ENCODE results near the gene GALNT2. TPM values are rescaled to one million over a fixed set of nuclear protein-coding genes. Genes with fewer than 3 reads are reported as not detected.

The GALNT2 gene
- polyA plus RNA-seq, 2 donors, result 11.2 to 15.3 TPM

- WGBS, 2 donors, result 75 to 91% methylated on average over 4 of the region's 4 CpGs
- Histone ChIP-seq H3K36me3 (ENCODE audit: control insufficient read depth in 2 of 2, insufficient read depth in 2 of 2, low read length in 1 of 2) (peaks cover 0 to 2% of the 10 kb centered on the region in 2 donors), H3K27ac (ENCODE audit: low read depth in 2 of 2, low read length in 1 of 2) (no peak overlapping the region), H3K4me1 (ENCODE audit: control insufficient read depth in 2 of 2, insufficient read depth in 2 of 2, low read length in 1 of 2) (peaks cover 9 to 13% of the 10 kb centered on the region in 2 donors), H3K9me3 (ENCODE audit: control insufficient read depth in 2 of 2, insufficient read depth in 1 of 2, low read depth in 1 of 2, low read length in 1 of 2) (no peaks in the 10 kb centered on the region), H3K4me3 (ENCODE audit: low read depth in 1 of 2, low read length in 2 of 2) (no peak overlapping the region), H3K27me3 (ENCODE audit: control insufficient read depth in 1 of 2, insufficient read depth in 2 of 2, low read length in 2 of 2) (no peaks in the 10 kb centered on the region)
Measured at GRCh38 chr1:230113235-230113592, 46.2 kb downstream of the GALNT2 start.

GRCh38 chr1:230113593-230114236, 46.7 kb downstream of the GALNT2 start:
- peak overlapping the region in 1 of 2 donors; percentile 15 for H3K27ac ChIP-seq (ENCODE audit: low read depth in 2 of 2, low read length in 1 of 2)
- H3K27me3 ChIP-seq (ENCODE audit: control insufficient read depth in 1 of 2, insufficient read depth in 2 of 2, low read length in 2 of 2), result no peaks in the 10 kb centered on the region
- peaks cover 0 to 2% of the 10 kb centered on the region in 2 donors for H3K36me3 ChIP-seq (ENCODE audit: control insufficient read depth in 2 of 2, insufficient read depth in 2 of 2, low read length in 1 of 2)
- H3K9me3 ChIP-seq (ENCODE audit: control insufficient read depth in 2 of 2, insufficient read depth in 1 of 2, low read depth in 1 of 2, low read length in 1 of 2), result no peaks in the 10 kb centered on the region
- H3K4me1 ChIP-seq (ENCODE audit: control insufficient read depth in 2 of 2, insufficient read depth in 2 of 2, low read length in 1 of 2), result peaks cover 4 to 13% of the 10 kb centered on the region in 2 donors
- WGBS, 2 donors, result 70 to 74% methylated on average over 17 of the region's 17 CpGs
- H3K4me3 ChIP-seq (ENCODE audit: low read depth in 1 of 2, low read length in 2 of 2), result no peak overlapping the region

GRCh38 chr1:230114237-230114651, 47.2 kb downstream of the GALNT2 start:
- 84 to 87% methylated on average over 15 of the region's 15 CpGs for WGBS, 2 donors
- Histone ChIP-seq H3K27me3 (ENCODE audit: control insufficient read depth in 1 of 2, insufficient read depth in 2 of 2, low read length in 2 of 2) (no peaks in the 10 kb centered on the region), H3K27ac (ENCODE audit: low read depth in 2 of 2, low read length in 1 of 2) (peak overlapping the region in 1 of 2 donors; percentile 15), H3K9me3 (ENCODE audit: control insufficient read depth in 2 of 2, insufficient read depth in 1 of 2, low read depth in 1 of 2, low read length in 1 of 2) (no peaks in the 10 kb centered on the region), H3K4me1 (ENCODE audit: control insufficient read depth in 2 of 2, insufficient read depth in 2 of 2, low read length in 1 of 2) (peaks cover 4 to 13% of the 10 kb centered on the region in 2 donors), H3K36me3 (ENCODE audit: control insufficient read depth in 2 of 2, insufficient read depth in 2 of 2, low read length in 1 of 2) (peaks cover 0 to 2% of the 10 kb centered on the region in 2 donors), H3K4me3 (ENCODE audit: low read depth in 1 of 2, low read length in 2 of 2) (no peak overlapping the region)

- Histone ChIP-seq H3K27me3 (ENCODE audit: control insufficient read depth in 1 of 2, insufficient read depth in 2 of 2, low read length in 2 of 2) (no peaks in the 10 kb centered on the region), H3K27ac (ENCODE audit: low read depth in 2 of 2, low read length in 1 of 2) (no peak overlapping the region), H3K4me1 (ENCODE audit: control insufficient read depth in 2 of 2, insufficient read depth in 2 of 2, low read length in 1 of 2) (peaks cover 5 to 8% of the 10 kb centered on the region in 2 donors), H3K4me3 (ENCODE audit: low read depth in 1 of 2, low read length in 2 of 2) (no peak overlapping the region), H3K9me3 (ENCODE audit: control insufficient read depth in 2 of 2, insufficient read depth in 1 of 2, low read depth in 1 of 2, low read length in 1 of 2) (no peaks in the 10 kb centered on the region), H3K36me3 (ENCODE audit: control insufficient read depth in 2 of 2, insufficient read depth in 2 of 2, low read length in 1 of 2) (peaks cover 0 to 6% of the 10 kb centered on the region in 2 donors)
- WGBS, 2 donors, result 92 to 97% methylated on average over 6 of the region's 6 CpGs
Measured at GRCh38 chr1:230117694-230118093, 50.7 kb downstream of the GALNT2 start.

DNA sequence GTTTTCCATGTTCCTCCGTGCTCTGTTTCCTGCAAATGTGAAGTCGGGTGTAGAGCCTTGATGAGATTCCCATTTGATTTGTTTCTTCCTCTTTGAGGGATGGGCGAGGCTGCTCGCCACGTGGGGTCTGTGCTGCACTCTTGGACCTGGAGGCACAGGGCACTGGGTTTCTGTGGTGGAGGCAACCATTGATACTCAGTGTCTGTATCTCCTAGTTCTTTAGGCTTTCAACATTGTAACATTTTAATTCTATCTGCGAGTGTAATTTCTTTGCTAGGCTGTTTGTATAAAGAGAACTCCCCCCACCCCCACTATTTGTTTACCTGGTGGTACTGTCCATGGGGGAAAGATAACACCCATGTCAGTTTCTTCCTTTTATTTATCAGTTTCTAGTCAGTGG, 52.3 kb downstream of the GALNT2 start:
- H3K9me3 ChIP-seq (ENCODE audit: control insufficient read depth in 2 of 2, insufficient read depth in 1 of 2, low read depth in 1 of 2, low read length in 1 of 2), result no peaks in the 10 kb centered on the region
- H3K27ac ChIP-seq (ENCODE audit: low read depth in 2 of 2, low read length in 1 of 2), result no peak overlapping the region
- 85 to 91% methylated on average over 6 of the region's 6 CpGs for WGBS, 2 donors
- H3K27me3 ChIP-seq (ENCODE audit: control insufficient read depth in 1 of 2, insufficient read depth in 2 of 2, low read length in 2 of 2), result no peaks in the 10 kb centered on the region
- H3K36me3 ChIP-seq (ENCODE audit: control insufficient read depth in 2 of 2, insufficient read depth in 2 of 2, low read length in 1 of 2), result peaks cover 0 to 3% of the 10 kb centered on the region in 2 donors
- H3K4me3 ChIP-seq (ENCODE audit: low read depth in 1 of 2, low read length in 2 of 2), result no peak overlapping the region
- peaks cover 0 to 3% of the 10 kb centered on the region in 2 donors for H3K4me1 ChIP-seq (ENCODE audit: control insufficient read depth in 2 of 2, insufficient read depth in 2 of 2, low read length in 1 of 2)

- Histone ChIP-seq H3K4me1 (ENCODE audit: control insufficient read depth in 2 of 2, insufficient read depth in 2 of 2, low read length in 1 of 2) (peaks cover 0 to 3% of the 10 kb centered on the region in 2 donors), H3K4me3 (ENCODE audit: low read depth in 1 of 2, low read length in 2 of 2) (no peak overlapping the region), H3K9me3 (ENCODE audit: control insufficient read depth in 2 of 2, insufficient read depth in 1 of 2, low read depth in 1 of 2, low read length in 1 of 2) (no peaks in the 10 kb centered on the region), H3K36me3 (ENCODE audit: control insufficient read depth in 2 of 2, insufficient read depth in 2 of 2, low read length in 1 of 2) (peaks cover 0 to 3% of the 10 kb centered on the region in 2 donors), H3K27ac (ENCODE audit: low read depth in 2 of 2, low read length in 1 of 2) (no peak overlapping the region), H3K27me3 (ENCODE audit: control insufficient read depth in 1 of 2, insufficient read depth in 2 of 2, low read length in 2 of 2) (no peaks in the 10 kb centered on the region)
- 83 to 88% methylated on average over 14 of the region's 14 CpGs for WGBS, 2 donors
Measured at GRCh38 chr1:230120289-230120920, 53.4 kb downstream of the GALNT2 start.

DNA sequence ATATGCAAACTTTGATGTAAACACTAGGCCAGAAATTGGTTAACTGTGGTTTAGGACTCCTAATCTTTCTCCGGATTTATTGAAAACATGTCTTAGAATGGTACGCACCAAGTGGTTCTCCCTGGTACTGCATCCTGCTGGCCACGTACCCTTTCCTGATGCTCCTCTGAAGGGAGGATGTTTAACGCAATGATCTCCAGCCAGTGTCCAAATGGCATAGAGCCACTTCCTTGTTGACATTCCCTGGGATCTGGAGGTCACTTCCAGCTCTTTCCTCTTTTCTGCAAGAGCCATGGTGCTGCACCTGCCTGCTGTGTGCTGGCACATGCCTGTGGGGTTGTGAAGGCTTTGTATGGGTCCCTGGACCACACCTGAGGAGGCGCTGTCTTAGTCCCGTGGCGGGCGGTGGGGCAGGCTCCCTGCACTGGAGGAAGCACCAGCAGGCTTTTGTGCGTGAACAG, 53.9 kb downstream of the GALNT2 start:
- Histone ChIP-seq H3K4me1 (ENCODE audit: control insufficient read depth in 2 of 2, insufficient read depth in 2 of 2, low read length in 1 of 2) (peaks cover 2 to 5% of the 10 kb centered on the region in 2 donors), H3K36me3 (ENCODE audit: control insufficient read depth in 2 of 2, insufficient read depth in 2 of 2, low read length in 1 of 2) (peaks cover 0 to 3% of the 10 kb centered on the region in 2 donors), H3K9me3 (ENCODE audit: control insufficient read depth in 2 of 2, insufficient read depth in 1 of 2, low read depth in 1 of 2, low read length in 1 of 2) (no peaks in the 10 kb centered on the region), H3K27ac (ENCODE audit: low read depth in 2 of 2, low read length in 1 of 2) (no peak overlapping the region), H3K4me3 (ENCODE audit: low read depth in 1 of 2, low read length in 2 of 2) (no peak overlapping the region), H3K27me3 (ENCODE audit: control insufficient read depth in 1 of 2, insufficient read depth in 2 of 2, low read length in 2 of 2) (no peaks in the 10 kb centered on the region)
- WGBS, 2 donors, result 64 to 77% methylated on average over 9 of the region's 9 CpGs

DNA sequence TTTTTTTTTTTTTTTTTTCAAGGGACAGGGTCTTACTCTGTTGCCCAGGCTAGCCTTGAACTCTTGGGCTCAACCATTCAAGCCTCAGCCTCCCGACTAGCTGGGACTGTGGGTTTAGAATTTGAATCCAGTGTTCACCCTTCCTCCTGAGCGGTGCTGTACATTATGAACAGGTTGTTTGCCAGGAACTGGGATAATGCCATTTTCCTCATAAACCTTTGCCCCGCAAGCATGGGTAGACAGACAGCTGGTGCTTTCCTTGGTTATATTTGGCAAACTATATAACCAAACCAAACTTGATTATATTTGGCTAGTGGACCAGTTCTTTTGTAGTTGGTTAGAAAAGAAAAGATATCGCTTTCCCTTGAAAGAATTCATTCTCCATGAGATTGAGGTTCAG, 54.9 kb downstream of the GALNT2 start:
- Histone ChIP-seq H3K9me3 (ENCODE audit: control insufficient read depth in 2 of 2, insufficient read depth in 1 of 2, low read depth in 1 of 2, low read length in 1 of 2) (no peaks in the 10 kb centered on the region), H3K27me3 (ENCODE audit: control insufficient read depth in 1 of 2, insufficient read depth in 2 of 2, low read length in 2 of 2) (no peaks in the 10 kb centered on the region), H3K36me3 (ENCODE audit: control insufficient read depth in 2 of 2, insufficient read depth in 2 of 2, low read length in 1 of 2) (peaks cover 0 to 3% of the 10 kb centered on the region in 2 donors), H3K4me1 (ENCODE audit: control insufficient read depth in 2 of 2, insufficient read depth in 2 of 2, low read length in 1 of 2) (peaks cover 5 to 9% of the 10 kb centered on the region in 2 donors), H3K27ac (ENCODE audit: low read depth in 2 of 2, low read length in 1 of 2) (no peak overlapping the region), H3K4me3 (ENCODE audit: low read depth in 1 of 2, low read length in 2 of 2) (no peak overlapping the region)
- WGBS, 2 donors, result 53 to 62% methylated on average over 4 of the region's 4 CpGs

- Histone ChIP-seq H3K36me3 (ENCODE audit: control insufficient read depth in 2 of 2, insufficient read depth in 2 of 2, low read length in 1 of 2) (peaks cover 0 to 3% of the 10 kb centered on the region in 2 donors), H3K27me3 (ENCODE audit: control insufficient read depth in 1 of 2, insufficient read depth in 2 of 2, low read length in 2 of 2) (no peaks in the 10 kb centered on the region), H3K4me3 (ENCODE audit: low read depth in 1 of 2, low read length in 2 of 2) (no peak overlapping the region), H3K27ac (ENCODE audit: low read depth in 2 of 2, low read length in 1 of 2) (no peak overlapping the region), H3K9me3 (ENCODE audit: control insufficient read depth in 2 of 2, insufficient read depth in 1 of 2, low read depth in 1 of 2, low read length in 1 of 2) (no peaks in the 10 kb centered on the region), H3K4me1 (ENCODE audit: control insufficient read depth in 2 of 2, insufficient read depth in 2 of 2, low read length in 1 of 2) (peaks cover 5 to 9% of the 10 kb centered on the region in 2 donors)
- WGBS, 2 donors, result 56 to 63% methylated on average over 16 of the region's 16 CpGs
Measured at GRCh38 chr1:230122366-230123279, 55.6 kb downstream of the GALNT2 start.
